Adipose tissue (tissue), 3 donors: ENCODE measurements around the gene GNB1. TPM values are rescaled to one million over a fixed set of nuclear protein-coding genes. Genes with fewer than 3 reads are reported as not detected.
"Not testable (repeated sequence)": the region's sequence is repeated elsewhere in the genome, so short reads cannot be mapped to it uniquely, and the experiment has no call there.

Experiments
- H3K27ac ChIP-seq: one replicate; pipeline ENCODE4 v1.5.1; 2013; ENCODE audit warnings: low read depth, low read length
- WGBS, 3 donors: extraction: QIAGEN DNeasy Blood & Tissue Kit; methylation state at CpG; one replicate each; pipeline ENCODE4 v1.1.7; 2013; 5-methylcytosine and 5-hydroxymethylcytosine counted together
- polyA plus RNA-seq, 3 donors: library from polyadenylated mRNA; stranded (reverse); fragments of 200-250 nt; gene quantifications; one replicate each; pipeline ENCODE4 v1.2.3, GENCODE V29; 2013
- donor health status: healthy with polysubstance abuse.
- donor health status: Bipolar disorder and iron deficiency.
- donor health status: healthy.

The GNB1 gene
- polyA plus RNA-seq, 3 donors = 67.2 to 180 (median 148) TPM

DNA sequence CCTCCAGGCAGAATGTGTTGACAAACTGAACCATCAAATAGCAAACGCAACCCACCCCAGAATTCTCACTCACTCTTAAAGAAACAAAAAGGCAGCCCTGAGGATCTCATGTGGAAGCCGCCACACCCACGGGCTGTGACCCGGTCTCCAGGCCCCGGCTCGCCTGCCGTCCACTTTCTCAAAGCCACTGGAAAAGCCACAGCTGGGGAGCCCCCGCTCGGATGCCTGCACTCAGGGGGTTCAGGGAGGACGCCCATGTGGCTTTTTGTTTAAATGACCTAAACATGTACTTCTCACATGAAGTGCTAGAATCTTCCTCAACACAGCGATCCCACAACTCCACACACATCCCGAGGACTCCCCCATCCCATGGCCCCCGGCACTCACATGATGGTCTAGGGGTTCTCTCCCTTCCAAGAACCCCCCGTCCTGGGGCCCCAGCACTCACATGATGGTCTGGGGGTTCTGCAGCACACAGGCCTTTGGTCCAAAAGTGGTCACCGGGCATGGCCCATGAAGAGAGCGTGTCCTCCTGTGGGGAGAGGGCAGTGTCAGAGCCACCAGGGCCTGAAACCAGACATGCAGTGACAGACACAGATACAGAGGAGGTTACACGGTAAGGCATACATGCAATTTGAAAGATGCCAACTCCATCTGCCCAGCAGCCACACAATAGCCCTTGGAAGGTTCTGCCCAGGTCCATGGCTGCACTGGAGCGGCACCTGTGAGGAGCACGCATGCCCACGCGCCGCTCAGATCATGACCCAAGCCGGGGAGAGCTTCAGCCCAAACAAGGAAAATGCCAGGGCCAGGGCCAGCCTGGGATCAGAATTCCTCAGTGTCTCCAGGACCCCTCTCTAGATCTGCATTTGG is 129.1 kb downstream of the GNB1 start:
- H3K27ac ChIP-seq = no peak overlapping the region
- WGBS, 3 donors = 93 to 96% (median 94%) methylated on average over 23 of the region's 23 CpGs

DNA sequence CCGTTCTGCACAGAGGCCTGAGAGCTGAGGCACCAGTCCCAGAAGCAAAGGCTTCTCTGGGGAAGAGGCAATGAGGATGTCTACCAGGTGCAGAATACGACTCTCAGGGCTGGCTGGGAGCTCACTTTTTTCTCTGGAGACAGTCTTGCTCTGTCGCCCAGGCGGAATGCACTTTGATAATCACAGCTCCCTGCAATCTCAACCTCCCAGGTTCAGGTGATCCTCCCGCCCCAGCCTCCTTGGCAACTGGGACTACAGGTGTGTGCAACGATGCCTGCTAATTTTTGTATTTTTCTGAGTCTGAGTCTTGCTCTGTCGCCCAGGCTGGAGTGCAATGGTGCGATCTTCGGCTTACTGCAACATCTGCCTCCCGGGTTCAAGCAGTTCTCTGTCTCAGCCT is 130.2 kb downstream of the GNB1 start:
- no peak overlapping the region for H3K27ac ChIP-seq
- WGBS, 3 donors = 94 to 96% (median 94%) methylated on average over 10 of the region's 10 CpGs

DNA sequence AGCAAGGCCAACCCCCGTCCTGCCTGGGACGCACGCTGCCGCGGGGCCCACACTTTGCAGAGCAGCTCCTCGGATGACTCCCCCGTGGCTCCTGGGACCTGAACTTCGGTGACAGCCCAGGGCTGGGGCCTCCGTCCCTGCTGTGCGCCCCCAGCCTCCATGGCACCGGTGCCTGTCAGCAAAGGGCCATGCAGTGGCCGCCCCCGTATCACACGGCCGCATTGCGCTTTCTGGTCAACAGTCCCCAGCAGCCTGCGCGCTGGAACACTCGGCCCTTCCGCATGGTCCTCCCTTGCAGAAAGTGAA is 130.6 kb downstream of the GNB1 start:
- WGBS, 3 donors = 92 to 96% (median 94%) methylated on average over 20 of the region's 20 CpGs
- H3K27ac ChIP-seq = no peak overlapping the region

- 86 to 91% (median 90%) methylated on average over 35 to 37 of the region's 37 CpGs for WGBS, 3 donors
- no peak overlapping the region for H3K27ac ChIP-seq
Observed at GRCh38 chr1:1759456-1760344, 131.2 kb downstream of the GNB1 start.

GRCh38 chr1:1758692-1759455 is 132.0 kb downstream of the GNB1 start:
- WGBS, 3 donors = 51 to 60% (median 53%) methylated on average over 34 of the region's 34 CpGs
- H3K27ac ChIP-seq = no peak overlapping the region

GRCh38 chr1:1758059-1758621 is 132.7 kb downstream of the GNB1 start:
- WGBS, 3 donors = 79 to 86% (median 81%) methylated on average over 27 of the region's 27 CpGs
- no peak overlapping the region for H3K27ac ChIP-seq

DNA sequence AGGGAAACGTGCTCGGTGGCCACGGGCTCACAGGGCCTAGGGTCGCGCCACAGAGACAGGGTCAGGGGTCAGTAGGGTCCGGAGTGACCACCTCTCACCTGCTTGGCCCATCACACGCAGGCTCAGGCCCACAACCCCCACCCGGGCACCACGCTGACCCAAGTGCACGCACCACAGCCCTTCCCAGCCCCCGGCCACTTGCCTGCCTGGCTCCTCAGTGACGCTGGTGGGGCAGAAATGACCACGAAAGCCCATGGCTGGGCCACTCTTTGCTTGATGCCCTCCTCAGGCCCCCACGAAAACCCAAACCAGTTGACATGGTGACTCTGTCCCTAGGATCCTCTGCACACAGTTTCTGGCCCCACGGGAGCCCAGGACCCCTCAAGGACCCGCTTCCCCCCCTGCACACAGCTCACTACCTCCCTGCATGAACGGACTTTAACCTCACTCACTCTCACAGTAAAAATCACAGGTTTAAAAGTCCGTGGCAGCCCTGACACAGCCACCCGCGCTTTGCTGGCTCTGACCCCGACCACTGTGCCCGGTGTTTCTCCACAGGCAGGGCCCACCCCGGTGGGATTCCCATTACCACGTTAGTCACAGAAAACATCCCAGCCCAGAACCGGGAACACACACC is 133.3 kb downstream of the GNB1 start:
- H3K27ac ChIP-seq = no peak overlapping the region
- WGBS, 3 donors = 85 to 94% (median 89%) methylated on average over 25 of the region's 25 CpGs

GRCh38 chr1:1756661-1757421 is 134.0 kb downstream of the GNB1 start:
- H3K27ac ChIP-seq = no peak overlapping the region
- 89 to 91% (median 90%) methylated on average over 33 of the region's 33 CpGs for WGBS, 3 donors

- 89 to 95% (median 91%) methylated on average over 14 to 15 of the region's 15 CpGs for WGBS, 3 donors
- no peak overlapping the region for H3K27ac ChIP-seq
Observed at GRCh38 chr1:1755852-1756251, 135.0 kb downstream of the GNB1 start.

GRCh38 chr1:1755426-1755825 is 135.5 kb downstream of the GNB1 start:
- WGBS, 3 donors = 87 to 93% (median 89%) methylated on average over 19 of the region's 19 CpGs
- H3K27ac ChIP-seq = no peak overlapping the region

DNA sequence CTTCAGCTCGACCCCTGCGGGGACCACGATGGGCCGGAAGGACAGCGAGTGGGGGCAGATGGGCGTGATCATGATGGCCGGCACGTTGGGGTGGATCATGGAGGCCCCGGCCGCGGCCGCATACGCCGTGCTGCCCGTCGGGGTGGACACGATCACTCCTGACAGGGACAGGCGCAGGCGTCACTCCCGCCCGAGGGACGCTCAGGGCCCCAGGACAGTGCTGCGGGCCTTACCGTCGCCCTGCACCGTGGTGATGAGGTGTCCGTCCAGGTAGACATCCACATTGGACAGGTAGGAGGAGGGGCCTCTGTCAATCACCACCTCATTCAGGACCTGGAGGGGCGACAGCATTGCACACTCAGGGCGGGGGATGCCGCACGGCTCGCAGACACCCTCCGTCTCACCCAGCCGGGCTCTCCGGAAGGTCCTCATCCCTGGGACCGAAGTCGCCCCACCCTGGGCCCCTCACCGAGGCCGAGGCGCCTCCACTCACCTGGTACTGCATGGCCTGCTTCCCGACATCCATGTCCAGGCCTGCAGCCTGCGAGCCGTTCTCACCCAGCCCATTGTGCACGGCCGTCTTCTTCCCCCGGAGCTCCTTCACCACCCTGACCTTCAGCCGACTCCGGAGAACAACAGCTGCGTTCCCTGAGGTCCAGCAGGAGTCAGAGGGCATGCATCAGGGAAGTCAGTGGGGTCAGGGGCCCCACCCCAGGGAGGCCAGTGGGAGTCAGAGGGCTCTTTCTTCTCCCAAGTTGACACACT is 136.7 kb downstream of the GNB1 start:
- no peak overlapping the region for H3K27ac ChIP-seq
- WGBS, 3 donors = 90 to 92% (median 91%) methylated on average over 44 to 49 of the region's 49 CpGs

- WGBS, 3 donors = 91 to 93% (median 91%) methylated on average over 16 of the region's 16 CpGs
- H3K27ac ChIP-seq = no peak overlapping the region
Observed at GRCh38 chr1:1753607-1754005, 137.3 kb downstream of the GNB1 start.

GRCh38 chr1:1752636-1753606 is 138.0 kb downstream of the GNB1 start:
- H3K27ac ChIP-seq = no peak overlapping the region
- 79 to 87% (median 82%) methylated on average over 37 of the region's 37 CpGs for WGBS, 3 donors

DNA sequence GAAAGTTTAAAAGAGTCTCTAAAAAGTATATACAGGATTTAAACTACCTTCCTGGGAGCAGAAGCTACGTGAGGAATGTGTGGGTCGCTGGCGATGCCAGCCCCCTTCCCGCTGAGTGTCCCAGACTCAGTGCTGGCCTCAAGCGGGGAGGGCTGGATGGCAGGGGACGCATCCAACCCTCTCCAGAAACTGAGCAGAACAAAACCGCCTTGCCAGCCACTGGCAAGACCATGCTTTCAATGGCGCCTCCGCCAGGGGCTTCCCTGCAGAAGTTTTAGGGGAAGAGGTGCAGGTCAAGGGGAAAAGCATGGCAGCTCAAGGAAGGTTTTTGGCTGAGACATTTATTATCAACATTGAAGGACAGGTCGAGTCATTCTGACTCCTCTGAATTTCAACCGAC is 138.7 kb downstream of the GNB1 start:
- H3K27ac ChIP-seq = no peak overlapping the region
- WGBS, 3 donors = 85 to 93% (median 91%) methylated on average over 11 of the region's 11 CpGs

DNA sequence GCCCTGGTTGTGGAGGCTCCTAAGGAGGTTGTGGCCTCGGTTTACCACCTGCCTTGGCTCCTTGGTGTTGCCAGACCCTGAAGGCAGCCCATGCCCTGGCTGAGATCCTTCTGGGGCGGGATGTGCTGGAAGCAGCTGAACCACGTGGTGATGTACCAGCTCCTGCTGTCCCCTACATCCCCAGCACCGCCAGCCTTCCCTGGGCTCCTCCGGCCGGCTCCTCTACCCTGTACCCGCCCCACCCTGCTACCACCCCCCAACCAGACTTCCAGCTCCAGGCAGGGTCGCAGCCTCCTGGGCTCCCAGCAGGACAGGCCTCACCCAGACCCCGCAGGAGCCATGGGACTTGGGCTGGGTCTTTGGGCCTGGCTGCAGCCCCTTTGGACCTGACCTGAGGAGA is 140.9 kb downstream of the GNB1 start:
- not testable (repeated sequence) for H3K27ac ChIP-seq
- 80 to 91% (median 90%) methylated on average over 7 to 8 of the region's 9 CpGs for WGBS, 3 donors
